HEK293 (cell line): ENCODE data around the gene C11orf21.

Source experiments
- CTCF ChIP-seq: fragments of 450-650 bp; formaldehyde crosslinking; IDR thresholded peaks from 2 replicates; pipeline ENCODE4 v1.5.1; 2016; ENCODE audit warnings: missing biosample characterization, missing genetic modification characterization
- ZNF121 ChIP-seq: fragments of 450-650 bp; formaldehyde crosslinking; IDR thresholded peaks from 2 replicates; pipeline ENCODE4 v1.5.1; 2016; ENCODE audit warnings: missing biosample characterization, missing genetic modification characterization

- TF ChIP-seq ZNF121, result no peak
- no peak for TF ChIP-seq CTCF (tag by site-specific recombination)
These were observed 29.3 kb downstream of the C11orf21 start for GRCh38 chr11:2272228-2272945.
